RWPE2 (cell line): Measurements from ENCODE around the gene SRRM2.

Experiments used
- ATAC-seq: fragments of 200-7000 bp; cut with Tn5 transposase; 3 replicates; pipeline ENCODE4 v1.9.1; 2021; ENCODE audit warnings: low read depth
- DNase-seq: peaks from one replicate; pipeline ENCODE4 v3.0.0-alpha.2; 2020; ENCODE audit warnings: low spot score
- H3K27ac ChIP-seq: fragments of 450-650 bp; 2 replicates; pipeline ENCODE4 v1.5.1; 2017; ENCODE audit warnings: mild to moderate bottlenecking; ENCODE audit not compliant: poor library complexity, severe bottlenecking
- H3K27me3 ChIP-seq: fragments of 250-450 bp; sonication (Bioruptor Pico); 2 replicates; pipeline ENCODE4 v1.5.1; 2021; ENCODE audit warnings: mild to moderate bottlenecking, moderate library complexity; ENCODE audit not compliant: insufficient read depth, poor library complexity, severe bottlenecking
- H3K36me3 ChIP-seq: fragments of 250-450 bp; sonication (Bioruptor Pico); 2 replicates; pipeline ENCODE4 v1.5.1; 2020; ENCODE audit warnings: low read depth, mild to moderate bottlenecking, moderate library complexity
- H3K4me1 ChIP-seq: fragments of 250-450 bp; sonication (Bioruptor Pico); 2 replicates; pipeline ENCODE4 v1.5.1; 2021; ENCODE audit warnings: mild to moderate bottlenecking, moderate library complexity; ENCODE audit not compliant: insufficient read depth, poor library complexity, severe bottlenecking
- H3K4me3 ChIP-seq: fragments of 250-450 bp; sonication (Bioruptor Pico); 2 replicates; pipeline ENCODE4 v1.5.1; 2021; ENCODE audit warnings: mild to moderate bottlenecking, moderate library complexity; ENCODE audit not compliant: severe bottlenecking
- H3K9me3 ChIP-seq: fragments of 250-450 bp; sonication (Bioruptor Pico); 2 replicates; pipeline ENCODE4 v1.5.1; 2021; ENCODE audit warnings: mild to moderate bottlenecking, moderate library complexity; ENCODE audit not compliant: severe bottlenecking
- CTCF ChIP-seq: fragments of 450-650 bp; IDR thresholded peaks from one replicate; pipeline ENCODE4 v1.5.1; 2017; ENCODE audit warnings: mild to moderate bottlenecking, moderate library complexity; ENCODE audit not compliant: poor library complexity, severe bottlenecking

Gene SRRM2

GRCh38 chr16:2716948-2717347, 35.5 kb upstream of the SRRM2 start:
- H3K4me3 ChIP-seq: no peak overlapping the region

GRCh38 chr16:2717383-2718263, 34.8 kb upstream of the SRRM2 start:
- no peaks in the 10 kb centered on the region for H3K4me1 ChIP-seq
- no peak for ATAC-seq
- no peaks in the 10 kb centered on the region for H3K36me3 ChIP-seq
- no peaks in the 10 kb centered on the region for H3K9me3 ChIP-seq
- no peak overlapping the region for H3K27ac ChIP-seq
- DNase-seq: no peak
- no peak for TF ChIP-seq CTCF
- no peaks in the 10 kb centered on the region for H3K27me3 ChIP-seq
- H3K4me3 ChIP-seq: no peak overlapping the region

More at GRCh38 chr16:2716948-2717347, 35.5 kb upstream of the SRRM2 start:
- ATAC-seq (no peak), DNase-seq (no peak)
- no peaks in the 10 kb centered on the region for H3K27me3 ChIP-seq
- no peaks in the 10 kb centered on the region for H3K4me1 ChIP-seq
- H3K36me3 ChIP-seq: no peaks in the 10 kb centered on the region
- no peak for TF ChIP-seq CTCF
- no peak overlapping the region for H3K27ac ChIP-seq
- H3K9me3 ChIP-seq: no peaks in the 10 kb centered on the region

DNA sequence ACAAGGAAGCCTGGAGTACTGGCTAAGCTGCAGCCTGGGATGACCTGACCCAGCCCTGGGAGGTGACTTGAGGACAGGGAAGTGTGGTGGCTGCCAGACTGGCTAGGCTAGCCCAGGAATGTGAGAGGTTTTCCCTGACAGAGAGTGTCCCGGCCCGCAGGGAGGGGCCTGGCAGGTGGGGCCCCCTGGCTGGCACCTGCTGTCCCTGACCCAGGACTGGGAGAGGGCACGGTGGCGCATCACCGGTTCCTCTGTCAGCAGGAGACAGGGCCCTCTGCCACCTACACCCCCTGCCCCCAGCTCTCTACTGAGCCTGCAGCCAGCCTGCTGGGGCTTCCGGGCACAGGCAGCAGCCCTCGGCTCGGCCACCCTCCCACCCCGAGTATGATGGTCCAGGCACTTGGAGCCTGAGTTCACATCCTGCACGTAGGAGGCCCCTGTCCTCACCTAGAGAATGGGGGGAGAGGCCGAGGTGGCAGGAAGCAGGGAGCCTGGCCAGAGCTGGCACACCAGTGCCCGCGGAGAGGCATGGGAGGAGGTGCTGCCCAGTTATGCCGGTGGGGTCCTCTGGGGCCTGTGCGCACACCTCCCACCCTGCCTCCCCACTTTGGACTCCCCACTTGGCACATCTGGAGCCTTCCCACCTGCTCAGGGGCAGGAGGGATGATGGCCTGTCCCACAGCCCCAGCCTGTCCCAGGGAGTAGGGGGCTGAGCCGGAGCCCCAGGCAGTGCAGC, 32.9 kb upstream of the SRRM2 start:
- ATAC-seq: no peak
- Histone ChIP-seq H3K27me3 (no peaks in the 10 kb centered on the region), H3K27ac (peak overlapping the region; percentile 68), H3K36me3 (no peaks in the 10 kb centered on the region), H3K9me3 (no peaks in the 10 kb centered on the region), H3K4me1 (peaks cover 7% of the 10 kb centered on the region), H3K4me3 (no peak overlapping the region)
- DNase-seq: peak; percentile 54
- no peak for TF ChIP-seq CTCF

DNA sequence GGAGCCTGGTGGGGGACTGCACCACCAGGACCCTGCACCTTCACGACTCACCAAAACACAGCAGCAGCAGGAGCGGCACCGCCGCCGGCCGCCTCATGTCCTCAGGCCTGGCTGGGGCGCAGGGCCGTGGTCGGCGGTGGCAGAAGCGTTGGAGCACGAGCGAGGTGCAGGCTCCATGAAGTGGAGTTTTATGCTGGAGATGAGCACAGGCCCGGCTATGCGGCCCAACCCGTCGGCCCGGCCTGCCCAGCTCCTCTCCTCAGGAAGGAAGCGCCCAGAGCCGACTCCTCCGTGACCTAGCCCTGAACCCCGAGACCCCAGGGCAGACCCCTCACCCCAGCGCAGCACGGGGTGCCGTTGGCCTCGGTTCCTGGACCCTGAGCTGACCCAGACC, 32.4 kb upstream of the SRRM2 start, which contains the start of gene PRSS27:
PRSS27 (minus strand) TSS at position 161 of the 394 bp plus-strand sequence; CDS start at position 97, 64 bp downstream.
- H3K4me3 ChIP-seq: peak within 1 kb of the TSS; percentile 54
- TF ChIP-seq CTCF: no peak
- H3K36me3 ChIP-seq: no peaks in the 10 kb centered on the region
- no peaks in the 10 kb centered on the region for H3K27me3 ChIP-seq
- ATAC-seq: no peak
- peak; percentile 65 for DNase-seq
- H3K27ac ChIP-seq: peak within 1 kb of the TSS; percentile 68
- H3K9me3 ChIP-seq: no peaks in the 10 kb centered on the region
- H3K4me1 ChIP-seq: peaks cover 7% of the 10 kb centered on the region
